Right lobe of liver (tissue), 6 donors: ENCODE data around the gene S1PR3. TPM values are rescaled to one million over a fixed set of nuclear protein-coding genes. Genes with fewer than 3 reads are reported as not detected.
A peak's percentile ranks its signal among the peaks of the same experiment; 100 is the strongest.

Experiments
- ATAC-seq, 4 donors: fragments of 200-7000 bp; cut with Tn5 transposase; one replicate each; pipeline ENCODE4 v1.9.1; 2020; ENCODE audit warnings: mild to moderate bottlenecking in 4 of 4, moderate library complexity in 4 of 4
- DNase-seq, 3 donors: peaks; one replicate each; pipeline ENCODE4 v3.0.0-alpha.2; 2020
- H3K27ac ChIP-seq, 3 donors: fragments of 200-600 bp; one replicate each; pipeline ENCODE4 v1.8.0; 2022
- H3K27me3 ChIP-seq, 2 donors: fragments of 200-600 bp; one replicate each; pipeline ENCODE4 v1.8.0; 2022
- H3K36me3 ChIP-seq, 4 donors: fragments of 200-600 bp; sonication (generic) in 1 of 4; one replicate each; pipeline versions ENCODE4 v1.5.1 to v1.8.0; 2017 to 2022; ENCODE audit warnings: control low read depth in 1 of 4
- H3K4me1 ChIP-seq, 4 donors: fragments of 200-600 bp; sonication (generic) in 1 of 4; one replicate each; pipeline versions ENCODE4 v1.5.1 to v1.8.0; 2017 to 2022; ENCODE audit warnings: control low read depth in 1 of 4
- H3K4me3 ChIP-seq, 3 donors: fragments of 200-600 bp; one replicate each; pipeline ENCODE4 v1.8.0; 2022
- H3K9me3 ChIP-seq, 4 donors: fragments of 200-600 bp; sonication (generic) in 1 of 4; one replicate each; pipeline versions ENCODE4 v1.5.1 to v1.8.0; 2017 to 2022; ENCODE audit warnings: control low read depth in 1 of 4
- POLR2A ChIP-seq: fragments of 450-650 bp; IDR thresholded peaks from one replicate; pipeline ENCODE4 v1.6.1; 2017; ENCODE audit warnings: antibody characterized with exemption, mild to moderate bottlenecking
- WGBS: methylation state at CpG from one replicate; pipeline ENCODE4 v1.1.6; 2018; ENCODE audit warnings: low coverage, low lambda C conversion rate; ENCODE audit not compliant: insufficient coverage; ENCODE audit errors: missing lambda C conversion rate; 5-methylcytosine and 5-hydroxymethylcytosine counted together
- intact Hi-C, 2 donors: fragments of 100-400 bp; cut with DNase I; formaldehyde crosslinking; loops; one replicate each; pipeline versions ENCODE4 v1.11.2 to v1.14.1; 2022
- total RNA-seq, 6 experiments: library from RNA; depleted of rRNA in 2 of 6; stranded (reverse); fragments of >200 nt in 2 of 6; fragmentation: NEBNext Ultra II Directional in 3 of 6; extraction: Animal tissue kit (Norgen Biotek cat#: 25700) in 3 of 6; gene quantifications; one replicate each; pipeline versions ENCODE4 v1.1.0 to v1.2.4, GENCODE V29; 2016 to 2023
- TF ChIP-seq, protein P1 (sequence below), 4 donors: fragments of 200-600 bp in 3 of 4; fragments of 450-650 bp in 1 of 4; IDR thresholded peaks; one replicate each; pipeline versions ENCODE4 v1.5.1 to v1.8.0; 2016 to 2022; ENCODE audit warnings: antibody characterized with exemption in 4 of 4, mild to moderate bottlenecking in 2 of 4
- donor health status: DM: no; HTN: yes; CAD: no.
- donor health status: DM: no; HTN: no; CAD: no.
- donor health status: DM: no; HTN: no; CAD: no.
- donor health status: DM: no; HTN: yes; CAD: no.
- donor health status: DM: no; HTN: yes; CAD: no.

S1PR3 gene
- total RNA-seq, 6 experiments from 2014 or later, result 1.0 to 9.5 (median 5.0) TPM

DNA sequence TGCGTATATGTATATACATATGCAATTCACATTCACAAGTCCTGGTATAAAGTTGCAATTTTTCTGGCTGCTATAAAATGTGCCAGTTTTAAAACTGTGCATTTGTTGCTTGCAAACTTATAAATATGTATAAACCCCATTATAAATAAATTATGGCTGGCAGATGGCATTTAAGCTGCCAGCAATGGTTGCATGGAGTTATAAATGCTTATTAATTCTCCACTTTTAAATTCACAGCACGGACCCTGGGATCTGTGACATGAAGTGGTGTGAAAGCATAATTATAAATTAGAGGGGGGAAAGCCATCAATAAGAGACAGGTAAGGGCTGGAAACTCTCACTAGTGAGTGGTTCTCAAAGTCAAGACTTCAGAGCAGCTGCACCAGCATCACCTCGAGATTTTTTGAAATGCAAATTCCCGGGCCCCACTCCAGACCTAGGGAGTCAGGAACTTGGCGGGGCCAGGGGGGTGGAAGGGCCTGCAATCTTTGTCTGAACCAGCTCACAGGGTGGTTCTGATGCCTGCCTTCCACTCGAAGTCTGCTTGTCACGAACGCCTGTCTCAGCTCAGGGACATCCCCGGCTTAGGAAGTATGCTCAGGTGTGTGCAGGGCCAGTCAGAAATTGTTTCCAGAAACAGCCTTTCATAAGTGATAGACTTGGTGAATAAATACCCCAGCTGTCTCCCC lies 16.9 kb downstream of the S1PR3 start:
- Histone ChIP-seq H3K4me3 (no peak overlapping the region), H3K27ac (no peak overlapping the region), H3K9me3 (no peaks in the 10 kb centered on the region), H3K4me1 (no peaks in the 10 kb centered on the region), H3K36me3 (no peaks in the 10 kb centered on the region), H3K27me3 (no peaks in the 10 kb centered on the region)
- DNase-seq (no peak), ATAC-seq (no peak)
- intact Hi-C loops, result no loop called here
- 68% methylated on average over 4 of the region's 9 CpGs for WGBS
- TF ChIP-seq, protein P1, sequence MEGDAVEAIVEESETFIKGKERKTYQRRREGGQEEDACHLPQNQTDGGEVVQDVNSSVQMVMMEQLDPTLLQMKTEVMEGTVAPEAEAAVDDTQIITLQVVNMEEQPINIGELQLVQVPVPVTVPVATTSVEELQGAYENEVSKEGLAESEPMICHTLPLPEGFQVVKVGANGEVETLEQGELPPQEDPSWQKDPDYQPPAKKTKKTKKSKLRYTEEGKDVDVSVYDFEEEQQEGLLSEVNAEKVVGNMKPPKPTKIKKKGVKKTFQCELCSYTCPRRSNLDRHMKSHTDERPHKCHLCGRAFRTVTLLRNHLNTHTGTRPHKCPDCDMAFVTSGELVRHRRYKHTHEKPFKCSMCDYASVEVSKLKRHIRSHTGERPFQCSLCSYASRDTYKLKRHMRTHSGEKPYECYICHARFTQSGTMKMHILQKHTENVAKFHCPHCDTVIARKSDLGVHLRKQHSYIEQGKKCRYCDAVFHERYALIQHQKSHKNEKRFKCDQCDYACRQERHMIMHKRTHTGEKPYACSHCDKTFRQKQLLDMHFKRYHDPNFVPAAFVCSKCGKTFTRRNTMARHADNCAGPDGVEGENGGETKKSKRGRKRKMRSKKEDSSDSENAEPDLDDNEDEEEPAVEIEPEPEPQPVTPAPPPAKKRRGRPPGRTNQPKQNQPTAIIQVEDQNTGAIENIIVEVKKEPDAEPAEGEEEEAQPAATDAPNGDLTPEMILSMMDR (IDR thresholded peaks at IDR 0.05), result no peak
- no peak for TF ChIP-seq POLR2A

DNA sequence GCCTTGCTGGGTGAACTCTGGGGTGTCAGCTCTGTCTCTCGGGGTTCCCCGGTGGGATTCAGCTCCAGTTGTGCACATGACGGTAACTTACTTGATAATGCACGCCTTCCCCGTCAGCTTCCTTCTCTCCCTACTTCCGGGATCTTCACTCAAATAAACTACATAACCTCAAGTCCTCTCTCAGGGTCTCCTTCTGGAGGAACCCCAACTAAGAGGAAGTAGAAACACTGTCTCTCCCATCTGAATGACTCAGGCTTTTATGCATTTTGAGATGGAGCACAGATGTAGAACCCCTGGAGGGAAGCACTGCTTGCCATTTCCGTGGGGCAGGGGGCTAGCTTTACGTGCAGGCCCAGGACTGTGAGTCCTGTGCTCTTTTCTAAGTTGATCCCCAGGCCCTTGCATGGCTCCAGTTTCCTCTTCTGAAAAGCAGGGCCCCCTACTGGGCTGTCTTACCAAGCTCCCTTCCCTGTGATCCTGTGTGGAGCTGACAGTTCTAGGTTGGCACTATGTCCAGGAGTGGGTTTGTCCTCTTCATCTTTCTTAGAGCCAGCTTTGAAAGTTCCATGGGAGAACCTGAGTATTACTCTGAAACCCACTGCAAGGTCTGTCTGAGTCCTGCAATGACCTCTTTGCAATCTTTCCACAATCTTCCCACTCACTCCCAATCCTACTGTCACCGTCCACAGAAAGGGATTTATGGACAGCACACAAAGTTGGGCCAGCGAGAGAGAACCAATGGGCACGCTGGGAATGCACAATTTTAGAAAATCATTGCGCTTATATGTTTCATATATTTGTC lies 17.7 kb downstream of the S1PR3 start:
- Histone ChIP-seq H3K27ac (no peak overlapping the region), H3K9me3 (no peaks in the 10 kb centered on the region), H3K4me3 (no peak overlapping the region), H3K4me1 (no peaks in the 10 kb centered on the region), H3K27me3 (no peaks in the 10 kb centered on the region), H3K36me3 (no peaks in the 10 kb centered on the region)
- WGBS, result 95% methylated on average over 4 of the region's 12 CpGs
- intact Hi-C loops, result no loop called here
- peak in 1 of 4 donors; percentile 25 for ATAC-seq
- TF ChIP-seq, protein P1 (IDR thresholded peaks at IDR 0.05), result no peak
- TF ChIP-seq POLR2A, result no peak
- DNase-seq, result no peak

DNA sequence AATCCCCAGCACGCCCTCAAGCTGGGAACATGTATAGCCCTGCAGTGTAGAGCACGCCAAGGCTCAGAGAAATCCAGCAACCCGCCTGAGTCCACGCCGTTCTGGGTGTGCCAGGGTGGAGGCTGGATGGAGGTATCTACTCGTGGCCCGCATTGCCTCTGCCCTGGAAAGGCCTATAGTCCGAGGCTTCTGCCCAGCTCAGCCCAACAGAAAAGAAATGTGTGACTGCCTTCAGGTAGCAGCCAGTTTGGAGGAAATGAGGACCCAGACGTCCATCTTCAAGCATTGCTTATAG lies 18.2 kb downstream of the S1PR3 start:
- no peak for ATAC-seq
- DNase-seq, result no peak
- Histone ChIP-seq H3K9me3 (no peaks in the 10 kb centered on the region), H3K36me3 (no peaks in the 10 kb centered on the region), H3K4me3 (no peak overlapping the region), H3K4me1 (no peaks in the 10 kb centered on the region), H3K27me3 (no peaks in the 10 kb centered on the region), H3K27ac (no peak overlapping the region)
- intact Hi-C loops, result no loop called here
- TF ChIP-seq POLR2A, result no peak
- TF ChIP-seq, protein P1 (IDR thresholded peaks at IDR 0.05), result no peak
- WGBS, result 72% methylated on average over 6 of the region's 9 CpGs

DNA sequence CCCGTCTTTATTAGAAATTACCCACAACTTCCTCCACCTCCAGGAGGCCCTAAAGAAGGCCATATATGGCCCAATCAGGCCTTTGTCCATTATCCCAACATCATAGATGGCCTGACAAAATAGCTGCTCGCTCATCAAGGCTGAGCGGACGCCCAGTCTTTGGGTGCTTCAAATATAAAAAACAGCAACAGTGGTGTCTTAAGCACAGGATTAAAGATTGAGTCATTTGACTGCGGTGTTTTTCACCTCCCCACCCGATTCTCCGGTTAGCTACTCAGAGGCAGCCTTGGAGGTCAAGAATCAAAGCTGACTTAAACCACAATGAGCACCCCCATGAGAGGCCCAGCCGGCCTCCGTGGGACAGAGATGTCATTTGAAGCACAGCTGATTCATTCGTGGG lies 18.8 kb downstream of the S1PR3 start:
- 80% methylated on average over 8 of the region's 10 CpGs for WGBS
- H3K9me3 ChIP-seq, result no peaks in the 10 kb centered on the region
- DNase-seq (no peak), ATAC-seq (no peak)
- no peaks in the 10 kb centered on the region for H3K36me3 ChIP-seq
- no peaks in the 10 kb centered on the region for H3K27me3 ChIP-seq
- intact Hi-C loops, result no loop called here
- no peaks in the 10 kb centered on the region for H3K4me1 ChIP-seq
- no peak overlapping the region for H3K4me3 ChIP-seq
- no peak overlapping the region for H3K27ac ChIP-seq
- TF ChIP-seq, protein P1 (IDR thresholded peaks at IDR 0.05), result no peak
- TF ChIP-seq POLR2A, result no peak
